Spleen (tissue), 11 donors: ENCODE measurements around the gene ATP11C. TPM values are rescaled to one million over a fixed set of nuclear protein-coding genes. Genes with fewer than 3 reads are reported as not detected.

Source experiments
- DNase-seq: peaks from one replicate; pipeline ENCODE4 v3.0.0-alpha.2; 2020
- H3K27ac ChIP-seq, 8 donors: fragments of 200-600 bp; sonication (generic) in 7 of 8; 1 replicate in 4 of 8; 2 replicates in 4 of 8; pipeline versions ENCODE4 v1.5.0 to v1.8.0; 2016 to 2021; ENCODE audit warnings: inconsistent platforms in 4 of 8, mild to moderate bottlenecking in 4 of 8, moderate library complexity in 1 of 8
- H3K27me3 ChIP-seq, 7 donors: fragments of 200-600 bp; sonication (generic) in 6 of 7; replicated peaks in 1 of 7; 1 replicate in 4 of 7; 2 replicates in 3 of 7; pipeline versions ENCODE4 v1.5.0 to v1.8.0; 2016 to 2021; ENCODE audit warnings: inconsistent platforms in 3 of 7, mild to moderate bottlenecking in 1 of 7
- H3K36me3 ChIP-seq, 6 donors: fragments of 200-600 bp; sonication (generic) in 5 of 6; 1 replicate in 4 of 6; 2 replicates in 2 of 6; pipeline versions ENCODE4 v1.5.0 to v1.8.0; 2016 to 2021; ENCODE audit warnings: inconsistent platforms in 2 of 6
- H3K4me1 ChIP-seq, 6 donors: fragments of 200-600 bp; sonication (generic) in 5 of 6; 1 replicate in 3 of 6; 2 replicates in 3 of 6; pipeline versions ENCODE4 v1.5.0 to v1.8.0; 2016 to 2021; ENCODE audit warnings: inconsistent platforms in 3 of 6
- H3K4me3 ChIP-seq, 8 donors: fragments of 200-600 bp; sonication (generic) in 7 of 8; 1 replicate in 4 of 8; 2 replicates in 4 of 8; pipeline versions ENCODE4 v1.5.0 to v1.8.0; 2016 to 2021; ENCODE audit warnings: inconsistent platforms in 4 of 8, mild to moderate bottlenecking in 4 of 8, moderate library complexity in 2 of 8
- H3K9me3 ChIP-seq, 8 donors: fragments of 200-600 bp; sonication (generic) in 7 of 8; 1 replicate in 4 of 8; 2 replicates in 4 of 8; pipeline versions ENCODE4 v1.5.0 to v1.8.0; 2016 to 2021; ENCODE audit warnings: inconsistent platforms in 4 of 8
- CTCF ChIP-seq, 11 experiments: fragments of 200-600 bp in 7 of 11; fragments of 450-650 bp in 4 of 11; sonication (generic) in 4 of 11; IDR thresholded peaks in 8 of 11; conservative IDR thresholded peaks in 3 of 11; 1 replicate in 7 of 11; 2 replicates in 4 of 11; pipeline versions ENCODE4 v1.4.0 to v1.8.0; 2016 to 2021; ENCODE audit warnings: antibody characterized with exemption in 11 of 11, inconsistent platforms in 4 of 11, mild to moderate bottlenecking in 1 of 11
- POLR2A ChIP-seq, 3 donors: fragments of 450-650 bp; IDR thresholded peaks; one replicate each; pipeline ENCODE4 v1.5.1; 2017; ENCODE audit warnings: antibody characterized with exemption in 3 of 3, mild to moderate bottlenecking in 1 of 3
- POLR2AphosphoS5 ChIP-seq, 3 donors: sonication (generic); formaldehyde crosslinking; IDR thresholded peaks; one replicate each; pipeline ENCODE4 v1.5.1; 2017; ENCODE audit warnings: antibody characterized with exemption in 3 of 3
- WGBS, 5 donors: extraction: QIAGEN DNeasy Blood & Tissue Kit in 3 of 5; methylation state at CpG; one replicate each; pipeline versions ENCODE4 v1.1.5 to v1.1.7; 2013 to 2018; 5-methylcytosine and 5-hydroxymethylcytosine counted together
- intact Hi-C: fragments of 100-400 bp; cut with DNase I; formaldehyde crosslinking; loops from one replicate; pipeline ENCODE4 v1.15.0; 2023; ENCODE audit warnings: low total_unique reads
- polyA plus RNA-seq, 3 donors: library from polyadenylated mRNA; stranded (reverse); fragments of 200-250 nt; gene quantifications; one replicate each; pipeline ENCODE4 v1.2.1, GENCODE V29; 2013
- total RNA-seq, 7 donors: library from RNA; depleted of rRNA in 3 of 7; stranded (reverse); fragments of >200 nt in 3 of 7; fragmentation: NEBNext Ultra II Directional in 4 of 7; extraction: Animal tissue kit (Norgen Biotek cat#: 25700) in 4 of 7; gene quantifications; one replicate each; pipeline versions ENCODE4 v1.1.0 to v1.2.1, GENCODE V29; 2016 to 2021
- donor health status: healthy with polysubstance abuse.
- donor health status: DM: no; HTN: no; CAD: no; lungs with moderate emphysema.
- donor health status: DM: no; HTN: no; CAD: no.
- donor health status: Bipolar disorder and iron deficiency.
- donor health status: healthy.
- donor health status: DM: no; HTN: no; CAD: no.
- donor health status: DM: yes; HTN: yes; CAD: no.

Gene ATP11C
- total and polyA plus RNA-seq, 10 donors = 6.0 to 52.2 (median 28.8) TPM

- Histone ChIP-seq H3K27me3 (no peaks in the 10 kb centered on the region), H3K4me3 (no peak overlapping the region), H3K36me3 (peaks cover 0 to 67% (median 11%) of the 10 kb centered on the region in 6 donors), H3K27ac (no peak overlapping the region), H3K4me1 (no peaks in the 10 kb centered on the region), H3K9me3 (no peaks in the 10 kb centered on the region)
- DNase-seq = no peak
- 60 to 72% (median 66%) methylated on average over 2 of the region's 2 CpGs for WGBS, 5 donors
- TF ChIP-seq POLR2A (IDR thresholded peaks at IDR 0.05) = no peak
- TF ChIP-seq POLR2AphosphoS5 (IDR thresholded peaks at IDR 0.05) = no peak
- TF ChIP-seq CTCF (IDR thresholded peaks at IDR 0.05 in 8 of 11, conservative IDR thresholded peaks at IDR 0.05 in 3 of 11) = no peak
- intact Hi-C loops = no loop called here
Measured at GRCh38 chrX:139803224-139803623, 129.6 kb downstream of the ATP11C start.

- intact Hi-C loops = no loop called here
- no peaks in the 10 kb centered on the region for H3K9me3 ChIP-seq
- peaks cover 0 to 71% (median 11%) of the 10 kb centered on the region in 6 donors for H3K36me3 ChIP-seq
- DNase-seq = no peak
- no peak for TF ChIP-seq CTCF (IDR thresholded peaks at IDR 0.05 in 8 of 11, conservative IDR thresholded peaks at IDR 0.05 in 3 of 11)
- TF ChIP-seq POLR2A (IDR thresholded peaks at IDR 0.05) = no peak
- no peak for TF ChIP-seq POLR2AphosphoS5 (IDR thresholded peaks at IDR 0.05)
- H3K27me3 ChIP-seq = no peaks in the 10 kb centered on the region
- no peaks in the 10 kb centered on the region for H3K4me1 ChIP-seq
- WGBS, 5 donors = 88 to 98% (median 96%) methylated on average over 4 of the region's 4 CpGs
- no peak overlapping the region for H3K4me3 ChIP-seq
- no peak overlapping the region for H3K27ac ChIP-seq
Measured at GRCh38 chrX:139802048-139802447, 130.8 kb downstream of the ATP11C start.

- DNase-seq = no peak
- Histone ChIP-seq H3K4me3 (no peak overlapping the region), H3K4me1 (no peaks in the 10 kb centered on the region), H3K27ac (no peak overlapping the region), H3K9me3 (no peaks in the 10 kb centered on the region), H3K36me3 (peaks cover 0 to 76% (median 11%) of the 10 kb centered on the region in 6 donors), H3K27me3 (no peaks in the 10 kb centered on the region)
- TF ChIP-seq CTCF (IDR thresholded peaks at IDR 0.05 in 8 of 11, conservative IDR thresholded peaks at IDR 0.05 in 3 of 11) (no peak), POLR2AphosphoS5 (IDR thresholded peaks at IDR 0.05) (no peak)
- WGBS, 5 donors = 56 to 83% (median 79%) methylated on average over 3 of the region's 3 CpGs
- intact Hi-C loops = no loop called here
Measured at GRCh38 chrX:139801397-139801813, 131.4 kb downstream of the ATP11C start.

- no peak for DNase-seq
- intact Hi-C loops = no loop called here
- WGBS, 5 donors = 86 to 100% (median 99%) methylated on average over 4 of the region's 4 CpGs
Measured at GRCh38 chrX:139798701-139799100, 134.2 kb downstream of the ATP11C start.

More at GRCh38 chrX:139798701-139799100, 134.2 kb downstream of the ATP11C start:
- H3K36me3 ChIP-seq = peaks cover 0 to 71% (median 7%) of the 10 kb centered on the region in 6 donors
- no peaks in the 10 kb centered on the region for H3K27me3 ChIP-seq
- no peaks in the 10 kb centered on the region for H3K9me3 ChIP-seq
- H3K27ac ChIP-seq = no peak overlapping the region
- TF ChIP-seq CTCF (IDR thresholded peaks at IDR 0.05 in 8 of 11, conservative IDR thresholded peaks at IDR 0.05 in 3 of 11) (no peak), POLR2A (IDR thresholded peaks at IDR 0.05) (no peak), POLR2AphosphoS5 (IDR thresholded peaks at IDR 0.05) (no peak)
- H3K4me3 ChIP-seq = no peak overlapping the region
- H3K4me1 ChIP-seq = no peaks in the 10 kb centered on the region
